ENCODE data around the gene ACSM4. TPM values are rescaled to one million over a fixed set of nuclear protein-coding genes. Genes with fewer than 3 reads are reported as not detected.
"Not testable (repeated sequence)": the region's sequence is repeated elsewhere in the genome, so short reads cannot be mapped to it uniquely, and the experiment has no call there.

Gene ACSM4
- total RNA-seq (2014; rRNA removed; shearing (Covaris generic)) = not detected in 2 replicates

- DNase-seq (ENCODE audit: low spot score) = no peak
Measured at GRCh38 chr12:7303772-7304171, at the start of gene ACSM4. Gene ACSM4 (plus strand): TSS chr12:7304072. CDS start chr12:7304332, 260 bp downstream.

- DNase-seq (ENCODE audit: low spot score) = no peak
Measured at GRCh38 chr12:7259060-7259459, 44.8 kb upstream of the ACSM4 start.

GRCh38 chr12:7264538-7264937, 39.3 kb upstream of the ACSM4 start:
- no peak for DNase-seq (ENCODE audit: low spot score)

GRCh38 chr12:7265251-7265650, 38.6 kb upstream of the ACSM4 start:
- no peak for DNase-seq (ENCODE audit: low spot score)

GRCh38 chr12:7269273-7269672, 34.6 kb upstream of the ACSM4 start:
- no peak for DNase-seq (ENCODE audit: low spot score)

- DNase-seq (ENCODE audit: low spot score) = no peak
Measured at GRCh38 chr12:7271893-7272514, 31.9 kb upstream of the ACSM4 start.

- DNase-seq (ENCODE audit: low spot score) = not testable (repeated sequence)
Measured at GRCh38 chr12:7275482-7275881, 28.4 kb upstream of the ACSM4 start.

GRCh38 chr12:7282844-7283243, 21.0 kb upstream of the ACSM4 start:
- DNase-seq (ENCODE audit: low spot score) = no peak

GRCh38 chr12:7289743-7290142, 14.1 kb upstream of the ACSM4 start:
- DNase-seq (ENCODE audit: low spot score) = no peak

GRCh38 chr12:7290588-7290987, 13.3 kb upstream of the ACSM4 start:
- DNase-seq (ENCODE audit: low spot score) = not testable (repeated sequence)

- no peak for DNase-seq (ENCODE audit: low spot score)
Measured at GRCh38 chr12:7292300-7292699, 11.6 kb upstream of the ACSM4 start.

- DNase-seq (ENCODE audit: low spot score) = no peak
Measured at GRCh38 chr12:7293670-7294069, 10.2 kb upstream of the ACSM4 start.

GRCh38 chr12:7295529-7295928, 8.3 kb upstream of the ACSM4 start:
- DNase-seq (ENCODE audit: low spot score) = no peak

GRCh38 chr12:7297865-7298264, 6.0 kb upstream of the ACSM4 start:
- DNase-seq (ENCODE audit: low spot score) = no peak

GRCh38 chr12:7302266-7302986, 1.4 kb upstream of the ACSM4 start:
- no peak for DNase-seq (ENCODE audit: low spot score)

- DNase-seq (ENCODE audit: low spot score) = no peak
Measured at GRCh38 chr12:7303230-7303629, 642 bp upstream of the ACSM4 start.

- no peak for DNase-seq (ENCODE audit: low spot score)
Measured at GRCh38 chr12:7304456-7304855, 584 bp downstream of the ACSM4 start.

GRCh38 chr12:7310070-7310469, 6.2 kb downstream of the ACSM4 start:
- no peak for DNase-seq (ENCODE audit: low spot score)

GRCh38 chr12:7319930-7320329, 16.1 kb downstream of the ACSM4 start:
- DNase-seq (ENCODE audit: low spot score) = peak; percentile 39

- no peak for DNase-seq (ENCODE audit: low spot score)
Measured at GRCh38 chr12:7321624-7322023, 17.8 kb downstream of the ACSM4 start.

GRCh38 chr12:7322599-7322998, 18.7 kb downstream of the ACSM4 start:
- no peak for DNase-seq (ENCODE audit: low spot score)

- no peak for DNase-seq (ENCODE audit: low spot score)
Measured at GRCh38 chr12:7324176-7324575, 20.3 kb downstream of the ACSM4 start.

- DNase-seq (ENCODE audit: low spot score) = no peak
Measured at GRCh38 chr12:7327918-7328317, 24.0 kb downstream of the ACSM4 start.
